ENCODE results near the gene GGNBP2.

The GGNBP2 gene

GRCh38 chr17:36575028-36575427, 30.3 kb downstream of the GGNBP2 start:
- DNase-seq = no peak

DNA sequence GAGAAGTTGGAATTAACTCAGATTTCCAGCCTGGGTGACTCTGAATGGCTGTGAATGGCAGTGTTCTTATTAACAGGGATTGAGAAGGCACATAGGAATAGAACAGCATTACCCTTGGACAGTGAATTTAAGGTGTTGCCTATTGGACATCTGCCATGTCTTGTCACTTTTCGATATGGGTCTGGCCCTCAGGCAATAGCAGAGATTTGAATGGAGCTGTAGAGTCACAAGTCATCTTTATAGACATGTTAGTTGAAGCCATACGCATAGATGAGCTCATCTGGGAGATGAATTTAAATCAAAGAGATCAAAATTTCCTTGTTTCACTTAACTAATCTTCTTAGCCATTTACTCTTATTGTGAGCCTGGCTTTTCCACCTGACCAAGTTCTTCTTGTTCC, 32.1 kb downstream of the GGNBP2 start:
- DNase-seq = no peak

DNA sequence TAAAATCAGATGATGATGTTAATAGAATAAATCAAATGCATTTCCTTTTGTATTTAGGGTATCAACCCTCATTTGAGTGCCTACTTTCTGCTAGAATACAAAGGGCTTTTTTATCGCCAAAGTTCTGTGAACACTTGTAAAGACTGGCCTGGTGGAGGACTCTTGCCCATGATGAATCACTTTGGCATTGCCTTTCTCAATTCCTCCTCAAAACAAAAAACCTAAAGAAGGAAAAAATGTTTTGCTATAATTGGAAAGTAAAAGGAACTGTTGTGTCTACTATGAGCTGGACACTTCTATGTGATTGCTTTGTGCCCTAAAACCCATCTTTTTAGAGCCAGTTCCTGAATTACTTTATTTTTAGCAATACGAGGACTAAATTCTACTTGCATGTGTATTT, 34.0 kb downstream of the GGNBP2 start:
- DNase-seq = no peak

DNA sequence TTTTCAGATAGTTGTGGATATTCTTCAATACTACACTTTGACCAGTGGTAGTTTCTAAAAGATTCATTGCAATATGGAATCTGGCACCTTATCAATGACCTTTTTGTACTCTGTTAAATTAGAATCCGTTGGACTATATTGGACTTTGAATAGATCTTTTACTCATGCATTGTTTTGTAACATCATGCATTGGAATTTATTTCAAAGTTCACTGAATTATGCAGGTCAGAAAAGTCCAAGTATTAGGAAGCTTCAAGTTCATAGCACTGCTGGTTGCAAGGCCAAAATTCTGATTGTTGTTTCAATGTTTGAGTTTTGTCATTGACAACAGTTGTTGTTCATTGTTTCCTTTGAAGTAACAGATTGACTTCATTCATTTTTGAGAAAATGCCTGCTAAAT, 39.1 kb downstream of the GGNBP2 start:
- DNase-seq = no peak

- DNase-seq = no peak
Observed at GRCh38 chr17:36586138-36586537, 41.4 kb downstream of the GGNBP2 start.

- DNase-seq = peak in 1 of 2 donors; percentile 2
Observed at GRCh38 chr17:36590082-36590481, 45.4 kb downstream of the GGNBP2 start.

DNA sequence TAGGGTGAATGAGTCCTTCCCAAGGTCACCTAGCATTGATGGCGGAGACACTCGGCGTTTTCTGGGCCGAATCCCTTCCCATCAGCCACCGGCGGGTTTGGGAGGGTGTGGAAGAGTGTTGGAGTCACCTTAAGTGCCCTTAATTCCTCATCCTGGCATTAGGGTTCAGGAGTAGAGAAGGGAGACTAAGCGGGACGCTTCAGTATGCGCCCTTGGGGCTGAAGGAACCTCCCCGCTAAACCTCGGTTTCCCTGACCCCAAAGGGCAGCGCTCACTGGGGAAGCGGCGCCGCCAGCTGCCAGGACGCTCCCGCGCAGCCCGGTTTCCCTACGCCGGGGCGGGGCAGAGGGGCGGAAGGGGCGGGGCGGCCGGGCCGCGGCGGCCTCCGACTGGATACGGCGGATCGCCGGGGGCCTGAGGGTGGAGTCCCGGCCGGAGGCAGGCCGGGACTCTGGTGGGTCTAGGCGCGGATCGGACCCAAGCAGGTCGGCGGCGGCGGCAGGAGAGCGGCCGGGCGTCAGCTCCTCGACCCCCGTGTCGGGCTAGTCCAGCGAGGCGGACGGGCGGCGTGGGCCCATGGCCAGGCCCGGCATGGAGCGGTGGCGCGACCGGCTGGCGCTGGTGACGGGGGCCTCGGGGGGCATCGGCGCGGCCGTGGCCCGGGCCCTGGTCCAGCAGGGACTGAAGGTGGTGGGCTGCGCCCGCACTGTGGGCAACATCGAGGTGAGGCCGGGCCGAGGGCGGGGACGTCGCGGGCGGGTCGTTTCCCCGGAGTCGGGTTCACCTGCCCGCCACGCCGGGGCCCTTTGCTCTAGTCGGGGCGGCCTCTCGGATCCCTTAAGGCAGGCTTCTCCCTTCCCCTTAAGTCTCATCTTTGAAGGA, 47.0 kb downstream of the GGNBP2 start, which contains the start of gene DHRS11:
Gene DHRS11 (plus strand): TSS at position 446 of the 882 bp plus-strand sequence. CDS start 131 bp downstream, at position 577.
- DNase-seq = peak; percentile 61 to 81

GRCh38 chr17:36592316-36592715, 47.6 kb downstream of the GGNBP2 start:
- DNase-seq = peak in 1 of 2 donors; percentile 10

DNA sequence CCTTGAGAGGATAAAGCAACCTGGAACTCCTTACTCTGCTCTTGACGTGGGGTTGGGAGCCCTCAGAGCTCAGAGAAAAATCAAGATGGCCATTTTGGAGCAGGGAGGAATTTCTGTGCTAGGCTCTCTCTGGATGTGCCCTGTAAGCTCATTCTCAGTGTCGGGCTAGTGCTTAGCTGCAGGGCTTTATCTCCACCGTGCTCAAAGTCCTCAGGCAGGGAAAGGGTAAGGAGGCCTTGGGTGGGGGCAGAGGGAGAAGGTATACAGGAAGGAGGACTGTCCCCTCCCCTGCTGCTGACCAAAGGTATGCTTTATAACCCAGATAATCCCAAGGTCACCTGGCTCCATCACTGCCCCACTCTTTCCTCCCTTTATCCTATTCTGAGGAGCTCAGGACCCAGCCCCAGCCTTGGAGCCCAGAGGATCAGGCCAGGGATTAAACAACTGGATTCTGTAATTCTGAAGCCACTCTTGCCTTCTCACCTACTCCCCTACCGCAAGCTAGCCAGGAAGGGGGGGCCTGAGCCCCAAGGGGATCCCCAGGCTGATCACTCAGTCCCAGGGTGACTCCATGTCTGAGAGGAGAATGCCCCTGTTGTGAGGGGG, 48.1 kb downstream of the GGNBP2 start:
- DNase-seq = peak in 1 of 2 donors; percentile 49

- peak; percentile 52 to 69 for DNase-seq
Observed at GRCh38 chr17:36593656-36594316, 49.1 kb downstream of the GGNBP2 start.

DNA sequence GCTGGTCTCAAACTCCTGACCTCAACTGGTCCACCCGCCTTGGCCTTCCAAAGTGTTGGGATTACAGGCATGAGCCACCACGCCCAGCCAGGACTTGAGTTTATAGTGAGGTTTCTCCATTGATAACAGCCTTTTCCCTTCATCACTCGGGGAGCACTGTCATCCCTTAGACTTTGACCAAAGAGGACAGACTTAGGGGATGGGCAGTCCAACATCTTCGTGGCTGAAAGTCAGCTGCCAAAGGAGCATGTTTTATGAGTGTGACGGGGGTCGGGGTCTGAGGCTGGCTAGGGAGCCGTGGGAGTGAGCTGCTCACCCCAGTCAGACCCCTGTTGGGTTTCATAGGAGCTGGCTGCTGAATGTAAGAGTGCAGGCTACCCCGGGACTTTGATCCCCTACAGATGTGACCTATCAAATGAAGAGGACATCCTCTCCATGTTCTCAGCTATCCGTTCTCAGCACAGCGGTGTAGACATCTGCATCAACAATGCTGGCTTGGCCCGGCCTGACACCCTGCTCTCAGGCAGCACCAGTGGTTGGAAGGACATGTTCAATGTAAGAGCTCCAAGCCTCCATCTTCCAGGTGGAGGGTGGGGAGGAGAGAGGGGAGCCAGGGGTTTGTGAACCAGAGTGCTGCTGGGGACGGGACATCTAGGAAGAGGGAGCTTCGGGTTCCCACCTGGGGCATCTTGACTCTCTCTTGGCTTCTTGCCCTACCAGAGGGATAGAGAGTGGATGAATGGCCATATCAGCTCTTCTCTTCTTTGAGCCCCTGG, 50.1 kb downstream of the GGNBP2 start:
- no peak for DNase-seq

DNA sequence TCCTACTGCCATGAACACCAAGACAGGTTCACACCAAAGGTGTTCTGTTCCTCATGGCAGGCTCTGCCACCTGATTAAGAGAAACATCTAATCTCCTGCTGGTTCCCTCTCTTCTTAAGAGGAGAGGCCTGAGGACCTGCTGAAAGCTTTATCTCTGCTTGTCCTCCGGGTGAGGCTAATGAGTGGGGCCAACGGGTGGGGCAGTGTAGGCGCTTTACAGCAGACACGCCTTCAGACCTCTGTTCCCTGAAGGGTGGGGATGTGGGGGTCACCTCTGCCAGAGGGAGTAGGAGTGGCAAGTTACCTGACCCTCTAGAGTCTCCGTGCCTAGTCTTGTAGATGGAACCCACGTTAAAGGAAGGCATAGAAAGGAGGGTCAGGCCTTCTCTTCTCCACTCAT, 52.5 kb downstream of the GGNBP2 start:
- DNase-seq = no peak

GRCh38 chr17:36597866-36598777, 53.4 kb downstream of the GGNBP2 start:
- no peak for DNase-seq

- no peak for DNase-seq
Observed at GRCh38 chr17:36598951-36599401, 54.3 kb downstream of the GGNBP2 start.

DNA sequence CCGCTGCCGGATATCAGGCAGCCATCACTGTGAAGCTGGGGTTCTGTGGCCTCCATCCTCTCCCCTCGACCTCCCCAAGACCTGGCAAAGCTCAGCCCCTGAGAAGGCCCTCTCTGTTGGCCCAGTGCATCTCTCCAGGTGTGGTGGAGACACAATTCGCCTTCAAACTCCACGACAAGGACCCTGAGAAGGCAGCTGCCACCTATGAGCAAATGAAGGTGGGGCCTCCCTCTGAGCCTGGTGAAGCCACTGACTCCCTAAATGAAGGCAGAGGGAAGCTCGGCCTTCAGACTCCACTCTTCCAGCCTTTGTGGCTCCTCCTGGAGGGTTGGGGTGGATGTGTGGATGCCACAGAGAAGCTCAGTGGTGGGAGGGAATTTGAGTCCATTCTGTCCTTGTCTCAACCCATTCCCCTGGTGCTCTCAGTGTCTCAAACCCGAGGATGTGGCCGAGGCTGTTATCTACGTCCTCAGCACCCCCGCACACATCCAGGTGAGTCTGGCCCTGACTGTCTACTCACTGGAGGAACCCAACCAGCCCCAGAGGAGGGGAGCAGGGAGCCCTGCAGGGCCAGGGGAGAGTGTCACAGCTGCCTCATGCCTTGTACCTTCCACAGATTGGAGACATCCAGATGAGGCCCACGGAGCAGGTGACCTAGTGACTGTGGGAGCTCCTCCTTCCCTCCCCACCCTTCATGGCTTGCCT, 55.0 kb downstream of the GGNBP2 start:
- no peak for DNase-seq

- DNase-seq = no peak
Observed at GRCh38 chr17:36600465-36600864, 55.7 kb downstream of the GGNBP2 start.

DNA sequence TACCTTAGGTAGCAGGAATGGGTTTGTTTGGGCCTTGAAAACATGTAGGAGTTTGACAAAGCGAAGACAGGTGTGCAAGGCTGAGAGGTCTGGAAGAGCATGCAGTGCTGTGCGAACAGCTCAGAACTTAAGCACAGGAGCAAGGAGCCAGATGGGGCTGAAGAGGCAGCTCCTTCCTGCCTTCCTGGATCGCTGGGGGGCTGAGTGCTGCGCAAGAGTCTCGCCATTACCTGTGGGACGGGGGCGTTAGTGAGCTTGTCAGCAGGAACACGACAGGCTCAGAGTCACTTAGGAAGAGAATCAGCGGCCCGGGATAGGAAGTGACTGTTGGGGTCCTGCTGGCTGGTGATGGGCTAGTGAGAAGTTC, 56.2 kb downstream of the GGNBP2 start:
- DNase-seq = no peak

DNA sequence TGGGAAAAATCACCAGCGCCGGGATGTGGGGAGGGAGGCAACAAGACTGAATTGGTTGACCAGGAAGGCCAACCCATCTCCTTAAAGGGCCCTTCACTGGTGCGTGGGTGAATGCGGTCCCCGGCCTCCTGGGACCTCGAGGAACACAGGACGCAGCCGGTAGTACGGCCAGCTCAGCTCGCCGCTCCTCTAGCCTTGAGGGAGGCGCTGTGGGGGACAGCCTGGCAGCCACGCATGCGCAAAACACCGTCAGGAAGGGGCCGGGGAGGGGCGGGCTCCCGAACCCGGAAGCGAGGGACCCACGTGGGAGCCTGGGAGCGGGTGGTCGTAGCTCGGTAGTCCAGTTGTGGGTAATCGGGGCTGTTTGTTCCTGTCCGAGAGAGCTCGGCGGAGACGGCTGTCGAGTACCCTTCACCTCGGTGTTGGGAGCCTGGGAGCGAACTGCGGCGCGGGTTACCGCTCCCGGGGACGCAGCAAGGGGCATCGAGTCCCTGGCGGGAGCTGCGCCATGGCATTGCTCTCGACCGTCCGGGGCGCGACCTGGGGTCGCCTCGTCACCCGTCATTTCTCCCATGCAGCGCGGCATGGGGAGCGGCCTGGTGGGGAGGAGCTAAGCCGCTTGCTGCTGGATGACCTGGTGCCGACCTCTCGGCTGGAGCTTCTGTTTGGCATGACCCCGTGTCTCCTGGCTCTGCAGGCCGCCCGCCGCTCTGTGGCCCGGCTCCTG, 56.7 kb downstream of the GGNBP2 start, which contains the start of gene MRM1:
Gene MRM1 (plus strand): TSS at position 281 of the 727 bp plus-strand sequence. CDS start 228 bp downstream, at position 509.
- peak; percentile 82 to 94 for DNase-seq

DNA sequence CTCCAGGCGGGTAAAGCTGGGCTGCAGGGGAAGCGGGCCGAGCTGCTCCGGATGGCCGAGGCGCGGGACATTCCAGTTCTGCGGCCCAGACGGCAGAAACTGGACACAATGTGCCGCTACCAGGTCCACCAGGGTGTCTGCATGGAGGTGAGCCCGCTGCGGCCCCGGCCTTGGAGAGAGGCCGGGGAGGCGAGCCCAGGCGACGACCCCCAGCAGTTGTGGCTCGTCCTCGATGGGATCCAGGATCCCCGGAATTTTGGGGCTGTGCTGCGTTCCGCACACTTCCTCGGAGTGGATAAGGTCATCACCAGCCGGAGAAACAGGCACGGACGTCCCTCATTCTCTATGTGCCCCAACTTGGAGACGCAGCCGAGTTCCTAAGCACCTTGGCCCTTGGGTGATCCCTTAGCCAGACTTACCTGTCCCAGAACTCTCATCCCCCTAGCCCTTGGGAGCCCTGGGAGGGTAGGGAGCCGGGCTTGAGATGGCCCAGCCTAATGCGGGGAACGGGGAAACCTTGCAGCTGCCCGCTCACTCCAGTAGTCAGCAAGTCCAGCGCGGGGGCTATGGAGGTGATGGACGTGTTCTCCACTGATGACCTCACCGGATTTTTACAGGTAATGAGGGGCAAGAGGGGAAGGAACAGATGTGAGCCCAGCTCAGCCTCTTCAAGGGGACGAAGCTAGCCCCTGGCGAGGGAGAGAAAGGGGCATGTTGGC, 57.5 kb downstream of the GGNBP2 start:
- DNase-seq = no peak
